Measurements from ENCODE around the gene SPDYE3.
"Not testable (repeated sequence)": the region's sequence is repeated elsewhere in the genome, so short reads cannot be mapped to it uniquely, and the experiment has no call there.

DNA sequence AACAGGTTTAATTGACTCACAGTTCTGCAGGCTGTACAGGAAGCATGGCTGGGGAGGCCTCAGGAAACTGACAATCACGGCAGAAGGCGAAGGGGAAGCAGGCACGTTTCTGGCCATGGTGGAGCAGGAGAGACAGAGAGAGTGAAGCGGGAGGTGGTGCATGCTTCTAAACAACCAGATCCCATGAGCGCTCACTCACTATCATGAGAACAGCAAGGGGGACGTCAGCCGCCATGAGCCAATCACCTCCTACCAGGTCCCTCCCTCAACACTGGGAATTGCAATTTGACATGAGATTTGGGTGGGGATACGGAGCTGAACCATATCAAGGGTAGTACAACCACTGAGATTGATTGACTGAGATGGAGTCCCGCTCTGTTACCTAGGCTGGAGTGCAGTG, 18.2 kb downstream of the SPDYE3 start:
- TF ChIP-seq, protein P1, sequence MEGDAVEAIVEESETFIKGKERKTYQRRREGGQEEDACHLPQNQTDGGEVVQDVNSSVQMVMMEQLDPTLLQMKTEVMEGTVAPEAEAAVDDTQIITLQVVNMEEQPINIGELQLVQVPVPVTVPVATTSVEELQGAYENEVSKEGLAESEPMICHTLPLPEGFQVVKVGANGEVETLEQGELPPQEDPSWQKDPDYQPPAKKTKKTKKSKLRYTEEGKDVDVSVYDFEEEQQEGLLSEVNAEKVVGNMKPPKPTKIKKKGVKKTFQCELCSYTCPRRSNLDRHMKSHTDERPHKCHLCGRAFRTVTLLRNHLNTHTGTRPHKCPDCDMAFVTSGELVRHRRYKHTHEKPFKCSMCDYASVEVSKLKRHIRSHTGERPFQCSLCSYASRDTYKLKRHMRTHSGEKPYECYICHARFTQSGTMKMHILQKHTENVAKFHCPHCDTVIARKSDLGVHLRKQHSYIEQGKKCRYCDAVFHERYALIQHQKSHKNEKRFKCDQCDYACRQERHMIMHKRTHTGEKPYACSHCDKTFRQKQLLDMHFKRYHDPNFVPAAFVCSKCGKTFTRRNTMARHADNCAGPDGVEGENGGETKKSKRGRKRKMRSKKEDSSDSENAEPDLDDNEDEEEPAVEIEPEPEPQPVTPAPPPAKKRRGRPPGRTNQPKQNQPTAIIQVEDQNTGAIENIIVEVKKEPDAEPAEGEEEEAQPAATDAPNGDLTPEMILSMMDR (conservative IDR thresholded peaks at IDR 0.05 in 1 of 2, IDR thresholded peaks at IDR 0.05 in 1 of 2; ENCODE audit: extremely low read depth in 1 of 2, insufficient read depth in 1 of 2, low read depth in 1 of 2, low read length in 2 of 2), result not testable (repeated sequence)
- TF ChIP-seq EZH2 (IDR thresholded peaks at IDR 0.05; ENCODE audit: borderline replicate concordance, low read length), result not testable (repeated sequence)

All from mammary epithelial cell (primary cell).